ENCODE results near the gene NPEPL1. TPM values are rescaled to one million over a fixed set of nuclear protein-coding genes. Genes with fewer than 3 reads are reported as not detected.

The NPEPL1 gene
- total RNA-seq, 2 donors from 2014 or later, result 12.2 to 14.1 TPM

DNA sequence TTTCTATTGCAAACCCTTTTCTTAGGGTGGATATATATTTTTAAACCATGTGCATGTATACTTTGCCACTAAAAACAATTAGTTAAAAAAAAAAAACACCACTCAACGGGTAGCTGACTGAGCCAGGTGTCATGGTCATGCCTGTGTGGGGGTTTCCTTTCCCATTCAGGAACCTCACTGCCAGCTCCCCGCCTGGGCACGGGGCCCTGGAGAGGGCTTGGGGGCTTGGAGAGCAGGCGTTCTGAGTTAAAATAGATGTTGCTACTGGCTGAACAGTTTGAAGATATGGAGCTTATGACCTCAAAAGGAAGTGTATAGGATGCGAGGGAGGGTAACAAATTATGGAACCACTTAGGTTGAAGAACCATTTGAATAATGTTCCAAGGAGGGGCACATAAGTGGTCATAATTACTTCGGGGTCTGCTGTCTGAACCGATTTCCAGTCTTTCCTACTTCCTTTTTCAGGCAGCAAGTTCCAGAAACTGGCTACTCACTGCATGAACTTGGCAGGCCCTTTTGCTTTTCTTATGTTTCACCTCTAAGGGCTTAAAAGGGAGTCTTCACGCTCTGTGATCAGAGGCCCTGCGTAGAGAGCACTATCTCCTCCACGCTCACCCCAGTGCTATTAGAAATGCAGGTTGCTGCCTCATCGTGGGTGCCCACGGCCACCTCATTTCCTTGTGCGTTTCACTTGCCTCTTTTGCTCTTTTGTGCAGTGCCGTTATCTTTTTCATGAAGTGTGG is 31.6 kb upstream of the NPEPL1 start:
- Histone ChIP-seq H3K27ac (no peak overlapping the region), H3K4me1 (peaks cover 0 to 38% of the 10 kb centered on the region in 2 donors), H3K4me3 (no peak overlapping the region), H3K27me3 (no peaks in the 10 kb centered on the region), H3K36me3 (peaks cover 6% of the 10 kb centered on the region), H3K9me3 (no peaks in the 10 kb centered on the region)
- no peak for DNase-seq (ENCODE audit: low spot score)
- TF ChIP-seq, protein P1, sequence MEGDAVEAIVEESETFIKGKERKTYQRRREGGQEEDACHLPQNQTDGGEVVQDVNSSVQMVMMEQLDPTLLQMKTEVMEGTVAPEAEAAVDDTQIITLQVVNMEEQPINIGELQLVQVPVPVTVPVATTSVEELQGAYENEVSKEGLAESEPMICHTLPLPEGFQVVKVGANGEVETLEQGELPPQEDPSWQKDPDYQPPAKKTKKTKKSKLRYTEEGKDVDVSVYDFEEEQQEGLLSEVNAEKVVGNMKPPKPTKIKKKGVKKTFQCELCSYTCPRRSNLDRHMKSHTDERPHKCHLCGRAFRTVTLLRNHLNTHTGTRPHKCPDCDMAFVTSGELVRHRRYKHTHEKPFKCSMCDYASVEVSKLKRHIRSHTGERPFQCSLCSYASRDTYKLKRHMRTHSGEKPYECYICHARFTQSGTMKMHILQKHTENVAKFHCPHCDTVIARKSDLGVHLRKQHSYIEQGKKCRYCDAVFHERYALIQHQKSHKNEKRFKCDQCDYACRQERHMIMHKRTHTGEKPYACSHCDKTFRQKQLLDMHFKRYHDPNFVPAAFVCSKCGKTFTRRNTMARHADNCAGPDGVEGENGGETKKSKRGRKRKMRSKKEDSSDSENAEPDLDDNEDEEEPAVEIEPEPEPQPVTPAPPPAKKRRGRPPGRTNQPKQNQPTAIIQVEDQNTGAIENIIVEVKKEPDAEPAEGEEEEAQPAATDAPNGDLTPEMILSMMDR (IDR thresholded peaks at IDR 0.05), result no peak

DNA sequence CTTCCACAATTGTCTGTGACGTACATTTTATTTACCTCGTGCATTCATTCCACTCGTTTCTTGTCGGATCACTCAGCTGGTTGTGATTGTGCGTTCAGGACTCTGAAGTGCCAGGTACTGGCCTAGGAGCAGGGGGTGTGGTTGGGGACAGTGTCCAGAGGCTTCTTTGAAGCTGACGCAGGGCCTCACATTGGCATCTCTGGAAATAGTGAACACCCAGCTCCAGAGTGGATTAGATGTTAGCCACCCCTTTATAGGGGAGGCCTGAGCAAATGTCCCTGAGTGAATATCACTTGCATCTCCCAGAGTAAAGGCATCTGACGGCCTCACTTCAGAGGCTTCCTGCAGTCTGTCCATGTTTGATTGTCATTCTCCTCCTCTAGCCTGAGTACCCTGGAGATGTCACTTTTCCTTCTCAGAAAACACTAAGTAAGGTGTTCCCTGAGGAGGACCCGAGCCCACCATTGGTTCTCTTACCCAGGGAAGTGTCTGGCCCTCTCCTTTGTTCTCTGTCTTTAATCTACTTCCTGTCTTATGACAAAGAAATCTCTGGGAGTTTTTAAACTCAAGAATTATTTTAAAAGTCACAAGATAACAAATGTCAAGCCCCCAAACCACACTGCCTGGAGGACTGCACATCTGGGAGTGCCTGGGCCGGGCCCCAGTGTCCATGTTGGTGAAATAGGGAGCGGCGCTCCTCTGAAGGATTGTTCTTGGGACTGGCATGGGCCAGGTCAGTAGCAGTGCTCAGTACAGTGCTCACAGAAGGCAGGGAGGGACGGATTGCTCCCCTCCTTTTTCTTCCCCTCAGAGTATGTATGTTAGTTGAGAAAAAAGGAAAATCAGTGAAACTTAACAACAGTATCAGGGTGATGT is 30.8 kb upstream of the NPEPL1 start:
- H3K4me1 ChIP-seq, result peaks cover 0 to 30% of the 10 kb centered on the region in 2 donors
- no peaks in the 10 kb centered on the region for H3K9me3 ChIP-seq
- peaks cover 6% of the 10 kb centered on the region for H3K36me3 ChIP-seq
- no peak overlapping the region for H3K4me3 ChIP-seq
- no peaks in the 10 kb centered on the region for H3K27me3 ChIP-seq
- TF ChIP-seq, protein P1 (IDR thresholded peaks at IDR 0.05), result no peak
- DNase-seq (ENCODE audit: low spot score), result no peak
- no peak overlapping the region for H3K27ac ChIP-seq

DNA sequence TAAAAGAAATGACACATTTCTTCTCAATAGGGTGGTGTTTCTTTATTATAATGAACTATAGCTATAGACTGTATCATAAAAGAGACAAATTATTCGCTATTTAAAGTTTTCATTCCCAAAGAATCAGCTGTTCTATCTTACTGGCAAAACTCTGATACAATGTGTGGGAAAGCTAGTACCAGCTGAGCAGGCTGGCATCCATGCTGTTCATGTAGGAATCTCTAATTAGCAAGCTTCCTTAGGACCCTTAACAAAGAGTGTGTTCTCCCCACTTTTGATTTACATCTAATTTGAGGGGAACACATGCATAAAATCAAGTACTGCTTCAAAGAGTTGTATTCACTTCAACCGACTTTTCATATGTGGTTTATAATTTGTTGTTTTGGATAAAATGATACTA is 28.3 kb upstream of the NPEPL1 start:
- H3K4me1 ChIP-seq, result peaks cover 0 to 14% of the 10 kb centered on the region in 2 donors
- peaks cover 20% of the 10 kb centered on the region for H3K36me3 ChIP-seq
- no peak overlapping the region for H3K4me3 ChIP-seq
- H3K27me3 ChIP-seq, result no peaks in the 10 kb centered on the region
- H3K9me3 ChIP-seq, result no peaks in the 10 kb centered on the region
- DNase-seq (ENCODE audit: low spot score), result no peak
- no peak overlapping the region for H3K27ac ChIP-seq
- TF ChIP-seq, protein P1 (IDR thresholded peaks at IDR 0.05), result no peak

DNA sequence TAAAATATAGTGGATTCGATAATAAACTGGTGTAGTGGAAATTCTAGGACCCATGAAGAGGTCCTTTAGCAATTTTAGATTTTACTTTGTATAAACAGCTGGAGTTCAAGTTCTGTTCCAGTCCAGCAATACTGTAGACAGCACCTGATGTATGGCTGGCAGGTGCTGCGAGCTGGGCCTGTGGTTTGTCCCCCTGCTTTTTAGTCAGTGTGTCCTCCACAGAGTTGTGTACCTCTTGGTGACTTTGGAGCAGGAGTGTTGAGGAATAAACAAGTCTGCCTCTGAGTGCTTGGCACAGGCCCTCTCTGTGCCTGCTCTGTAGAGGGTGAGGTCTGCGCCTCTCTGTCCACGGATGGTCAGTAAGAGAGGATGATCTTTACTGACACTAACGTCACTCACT is 27.7 kb upstream of the NPEPL1 start:
- TF ChIP-seq, protein P1 (IDR thresholded peaks at IDR 0.05), result no peak
- no peak for DNase-seq (ENCODE audit: low spot score)
- no peaks in the 10 kb centered on the region for H3K27me3 ChIP-seq
- H3K4me1 ChIP-seq, result peaks cover 0 to 14% of the 10 kb centered on the region in 2 donors
- H3K27ac ChIP-seq, result no peak overlapping the region
- peaks cover 26% of the 10 kb centered on the region for H3K36me3 ChIP-seq
- no peaks in the 10 kb centered on the region for H3K9me3 ChIP-seq
- H3K4me3 ChIP-seq, result no peak overlapping the region

DNA sequence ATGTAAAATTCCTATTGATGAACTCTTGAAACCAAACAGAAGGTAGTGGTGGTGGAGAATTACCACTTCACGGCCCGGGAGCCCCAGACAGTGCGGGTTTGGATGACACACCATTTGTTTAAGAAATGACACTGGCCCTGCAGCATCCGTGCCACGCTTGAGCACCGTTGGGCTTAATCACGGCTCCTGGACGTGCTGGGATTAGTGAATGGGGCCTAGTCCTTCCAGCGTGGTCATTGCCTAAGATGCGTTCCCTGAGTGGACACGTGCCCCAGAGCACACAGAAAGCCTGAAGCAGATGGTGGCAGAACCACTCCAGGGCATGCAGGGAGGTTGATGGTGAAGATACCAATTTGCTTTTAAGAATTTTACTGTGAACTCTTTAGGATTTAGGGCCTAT is 27.0 kb upstream of the NPEPL1 start:
- no peak overlapping the region for H3K27ac ChIP-seq
- TF ChIP-seq, protein P1 (IDR thresholded peaks at IDR 0.05), result no peak
- no peak for DNase-seq (ENCODE audit: low spot score)

More for the DNA sequence above, 27.0 kb upstream of the NPEPL1 start:
- Histone ChIP-seq H3K36me3 (peaks cover 33% of the 10 kb centered on the region), H3K9me3 (no peaks in the 10 kb centered on the region), H3K4me3 (no peak overlapping the region), H3K27me3 (no peaks in the 10 kb centered on the region), H3K4me1 (peaks cover 0 to 14% of the 10 kb centered on the region in 2 donors)

Measured in right atrium auricular region (tissue), 2 donors.